ENCODE measurements around the gene ENPP7.

DNA sequence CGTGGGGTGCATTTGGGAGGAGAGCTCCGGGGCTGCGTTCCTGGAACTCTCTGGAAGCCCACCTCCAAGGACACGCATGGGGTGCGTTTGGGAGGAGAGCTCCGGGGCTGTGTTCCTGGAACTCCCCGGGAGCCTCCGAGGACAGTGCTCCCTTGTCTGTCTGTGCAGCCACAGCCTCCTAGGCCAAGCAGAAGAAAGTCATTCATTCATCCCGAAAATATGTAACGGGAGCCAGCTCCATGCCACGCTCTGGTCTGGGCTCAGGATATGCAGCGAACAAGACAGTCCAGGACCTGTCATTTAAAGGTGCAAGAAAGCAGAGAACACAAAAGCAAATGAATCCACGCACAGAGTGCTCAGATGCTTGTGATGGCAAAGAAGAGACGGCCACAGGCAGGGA lies 7.9 kb downstream of the ENPP7 start:
- peak; percentile 29 for TF ChIP-seq EZH2 (IDR thresholded peaks at IDR 0.05; ENCODE audit: low read length)
- TF ChIP-seq, protein P1, sequence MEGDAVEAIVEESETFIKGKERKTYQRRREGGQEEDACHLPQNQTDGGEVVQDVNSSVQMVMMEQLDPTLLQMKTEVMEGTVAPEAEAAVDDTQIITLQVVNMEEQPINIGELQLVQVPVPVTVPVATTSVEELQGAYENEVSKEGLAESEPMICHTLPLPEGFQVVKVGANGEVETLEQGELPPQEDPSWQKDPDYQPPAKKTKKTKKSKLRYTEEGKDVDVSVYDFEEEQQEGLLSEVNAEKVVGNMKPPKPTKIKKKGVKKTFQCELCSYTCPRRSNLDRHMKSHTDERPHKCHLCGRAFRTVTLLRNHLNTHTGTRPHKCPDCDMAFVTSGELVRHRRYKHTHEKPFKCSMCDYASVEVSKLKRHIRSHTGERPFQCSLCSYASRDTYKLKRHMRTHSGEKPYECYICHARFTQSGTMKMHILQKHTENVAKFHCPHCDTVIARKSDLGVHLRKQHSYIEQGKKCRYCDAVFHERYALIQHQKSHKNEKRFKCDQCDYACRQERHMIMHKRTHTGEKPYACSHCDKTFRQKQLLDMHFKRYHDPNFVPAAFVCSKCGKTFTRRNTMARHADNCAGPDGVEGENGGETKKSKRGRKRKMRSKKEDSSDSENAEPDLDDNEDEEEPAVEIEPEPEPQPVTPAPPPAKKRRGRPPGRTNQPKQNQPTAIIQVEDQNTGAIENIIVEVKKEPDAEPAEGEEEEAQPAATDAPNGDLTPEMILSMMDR (optimal IDR thresholded peaks at IDR 0.05 in 1 of 3, IDR thresholded peaks at IDR 0.05 in 1 of 3, conservative IDR thresholded peaks at IDR 0.05 in 1 of 3; ENCODE audit: extremely low read depth in 1 of 3, insufficient read depth in 2 of 3, low read length in 3 of 3), result no peak
